Daoy (cell line): ENCODE measurements around the gene OPTC. TPM values are rescaled to one million over a fixed set of nuclear protein-coding genes. Genes with fewer than 3 reads are reported as not detected.

Experiments
- DNase-seq: peaks from one replicate; pipeline ENCODE4 v3.0.0-alpha.2; 2015; ENCODE audit warnings: low read depth
- total RNA-seq: library from RNA; depleted of rRNA; stranded (reverse); fragments of >200 nt; shearing (Covaris generic); gene quantifications from 2 replicates; pipeline ENCODE4 v1.2.3, GENCODE V29; 2014; rRNA removed

The OPTC gene
- total RNA-seq, 1 experiment from 2014 or later = not detected

GRCh38 chr1:203558064-203558760 is 64.3 kb downstream of the OPTC start:
- DNase-seq = peak; percentile 98

Other genes starting within 250 kb of the OPTC start
- 2.2 and 2.6 TPM in 2 replicates for gene BTG2, start 188.6 kb upstream of the OPTC start, total RNA-seq
- gene FMOD, start 143.0 kb upstream of the OPTC start, total RNA-seq = 0.03 and 0.69 TPM in 2 replicates
- not detected in 2 replicates for gene PRELP, start 18.3 kb upstream of the OPTC start, total RNA-seq
- gene ATP2B4, start 132.7 kb downstream of the OPTC start, total RNA-seq = 53.5 and 61.1 TPM in 2 replicates